Activated CD4-positive, CD25-positive, alpha-beta regulatory T cell treated with anti-CD3 and anti-CD28 coated beads, Interleukin-2, amount 50 U/mL, for 24 hours (primary cell): ENCODE results near the gene SLC35F1.
A peak's percentile ranks its signal among the peaks of the same experiment; 100 is the strongest.
"Not testable (repeated sequence)": the region's sequence is repeated elsewhere in the genome, so short reads cannot be mapped to it uniquely, and the experiment has no call there.

ENCODE experiments used
- ATAC-seq, 2 donors: fragments of 150-1000 bp; cut with Tn5 transposase; one replicate each; pipeline ENCODE4 v1.10.0; 2021; ENCODE audit warnings: mild to moderate bottlenecking in 1 of 2, moderate library complexity in 1 of 2

The SLC35F1 gene

DNA sequence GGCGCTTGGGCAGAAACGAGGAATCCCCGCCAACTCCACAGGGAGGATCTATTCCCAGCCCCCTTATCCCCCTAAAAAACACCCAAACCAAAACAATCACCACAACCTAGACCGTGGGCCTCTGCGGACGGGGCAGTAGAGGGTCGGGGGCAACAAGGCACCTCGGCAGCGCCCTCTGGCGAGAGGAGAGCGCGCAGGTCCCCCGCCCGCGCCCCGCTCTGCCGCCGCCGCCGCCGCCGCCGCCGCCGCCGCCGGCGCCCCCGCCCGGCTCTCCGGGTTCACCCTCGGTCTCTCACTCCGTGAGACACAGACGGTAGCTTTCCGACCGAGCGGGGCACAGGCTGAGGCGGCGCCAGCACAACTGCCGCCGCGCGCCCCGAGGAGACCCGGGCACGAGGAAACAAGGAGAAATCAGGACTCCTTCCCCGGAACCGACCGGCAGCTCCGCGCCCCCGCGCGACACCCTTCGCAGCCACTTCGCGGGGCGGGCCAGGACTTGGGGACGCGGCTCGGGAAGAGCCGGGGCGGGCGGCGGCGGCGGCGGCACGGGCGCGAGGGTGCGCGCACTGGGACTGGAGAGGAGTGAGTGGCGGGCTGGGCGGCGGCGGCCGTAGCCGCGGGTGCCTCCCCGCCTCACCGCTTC, at the start of gene SLC35F1:
Gene SLC35F1 (plus strand): TSS at position 307 of the 643 bp plus-strand sequence.
- ATAC-seq, result peak; percentile 42 to 58

DNA sequence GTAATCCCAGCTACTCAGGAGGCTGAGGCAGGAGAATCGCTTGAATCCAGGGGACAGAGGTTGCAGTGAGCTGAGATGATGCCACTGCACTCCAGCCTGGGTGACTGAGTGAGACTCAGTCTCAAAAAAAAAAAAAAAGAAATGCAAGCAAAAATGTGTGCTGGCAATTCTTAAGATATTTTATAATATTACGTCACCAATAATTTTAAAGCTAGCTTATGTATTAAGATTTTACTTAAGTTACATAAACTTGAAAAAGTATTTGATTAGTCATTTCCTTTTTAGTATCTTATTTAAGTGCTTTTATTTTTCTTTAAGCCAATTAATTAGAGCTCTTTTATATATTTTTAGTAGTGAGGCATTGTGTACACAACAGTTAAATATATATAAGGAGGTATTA, 48.5 kb upstream of the SLC35F1 start:
- ATAC-seq, result not testable (repeated sequence)

DNA sequence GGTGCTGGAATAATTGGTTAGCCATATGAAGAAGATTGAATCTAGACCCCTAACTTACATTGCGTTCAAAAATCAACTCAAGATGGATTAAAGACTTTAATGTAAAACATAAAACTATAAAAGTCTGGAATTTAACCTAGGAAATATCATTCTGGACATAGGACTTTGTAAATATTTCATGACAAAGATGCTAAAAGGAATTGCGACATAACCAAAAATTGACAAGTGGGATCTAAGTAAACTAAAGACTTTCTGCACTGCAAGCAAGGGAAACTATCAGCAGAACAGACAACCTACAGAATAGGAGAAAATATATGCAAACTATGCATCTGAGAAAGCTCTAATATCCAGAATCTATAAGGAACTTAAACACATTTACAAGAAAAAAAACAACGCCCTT, 45.5 kb upstream of the SLC35F1 start:
- ATAC-seq, result no peak

DNA sequence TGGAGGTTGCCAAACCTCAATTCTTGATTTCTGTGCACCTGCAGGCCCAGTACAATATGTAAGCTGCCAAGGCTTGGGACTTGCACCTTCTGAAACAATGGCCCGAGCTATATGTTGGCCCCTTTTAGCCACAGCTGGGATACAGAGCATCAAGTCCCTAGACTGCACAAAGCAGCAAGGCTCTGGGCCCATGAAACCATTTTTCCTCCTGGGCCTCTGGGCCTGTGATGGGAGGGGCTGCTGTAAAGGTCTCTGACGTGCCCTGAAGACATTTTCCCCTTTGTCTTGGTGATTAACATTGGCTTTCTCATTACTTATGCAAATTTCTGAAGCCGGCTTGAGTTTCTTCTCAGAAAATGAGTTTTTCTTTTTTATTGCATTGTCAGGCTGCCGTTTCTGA, 40.5 kb upstream of the SLC35F1 start:
- ATAC-seq, result no peak

DNA sequence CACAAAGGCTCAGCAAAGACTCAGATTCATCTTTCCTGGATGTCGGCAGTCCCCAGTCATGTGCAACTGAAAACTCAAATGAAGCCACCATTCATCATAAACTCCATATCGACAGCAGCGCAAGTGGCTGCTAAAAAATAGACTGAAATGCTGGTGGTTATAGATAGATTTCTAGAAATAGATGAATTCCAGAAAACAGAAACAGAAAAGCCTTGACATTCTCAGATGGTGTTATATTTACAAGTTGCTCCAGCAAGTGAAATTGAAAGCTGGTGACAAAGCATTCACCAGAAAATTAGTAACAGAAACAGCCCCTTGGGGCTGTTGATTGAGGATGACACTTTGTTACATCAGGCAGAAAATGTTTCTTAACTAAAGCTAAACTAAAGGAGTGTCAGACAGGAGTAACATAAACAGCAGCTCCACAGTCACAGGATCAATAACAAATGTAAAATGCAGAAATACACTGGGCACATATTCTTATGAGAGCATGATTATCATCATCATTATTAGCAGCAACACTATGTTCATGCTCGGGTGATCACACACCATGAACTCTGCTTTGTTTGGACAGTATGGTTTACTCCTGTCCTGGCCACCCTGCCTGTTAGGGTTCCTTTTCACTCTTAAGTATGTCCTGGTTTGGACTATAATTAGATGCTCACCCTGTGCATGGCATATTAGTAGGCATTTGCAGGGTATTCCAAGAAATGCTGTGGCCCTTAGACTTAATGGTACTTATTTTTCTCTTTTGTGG, 36.4 kb upstream of the SLC35F1 start:
- ATAC-seq, result peak in 1 of 2 donors; percentile 3

DNA sequence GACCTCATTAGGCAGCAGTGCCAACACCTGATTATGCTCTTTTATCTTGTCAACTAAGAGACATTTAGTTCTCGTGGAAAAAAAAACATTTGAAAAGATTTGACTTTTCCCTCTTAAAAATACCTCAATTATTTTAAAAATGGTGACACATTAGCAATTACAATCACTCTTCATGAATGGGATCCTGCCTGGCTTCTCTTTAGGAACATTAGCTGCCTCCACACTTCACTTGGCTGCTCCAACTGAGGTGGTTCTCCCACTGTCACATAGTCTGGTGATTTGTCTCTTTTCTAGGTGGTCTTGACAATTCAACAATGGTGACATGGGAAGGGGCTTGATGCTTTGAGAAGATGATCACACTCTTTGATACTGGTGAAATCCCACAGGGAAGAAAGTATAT, 26.2 kb upstream of the SLC35F1 start:
- ATAC-seq, result no peak

DNA sequence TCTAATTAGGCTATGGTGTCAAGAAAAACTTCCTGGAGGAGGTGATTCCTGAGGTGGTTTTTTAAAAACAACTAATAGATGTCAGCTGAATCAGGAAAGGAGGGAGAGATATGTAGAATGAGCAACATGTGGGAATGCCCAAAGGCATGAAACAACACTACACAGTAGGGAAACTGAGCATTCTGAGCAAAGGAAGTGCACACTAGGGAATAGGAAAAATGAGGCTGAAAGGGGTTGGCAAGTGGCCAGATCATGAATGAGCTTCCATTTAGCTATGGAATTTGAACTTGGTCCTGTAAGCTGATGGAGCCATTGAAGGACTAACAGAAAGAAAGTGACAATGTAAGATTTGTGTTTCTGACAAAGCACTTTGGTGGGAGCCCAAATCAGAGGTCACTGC, 16.9 kb upstream of the SLC35F1 start:
- ATAC-seq, result no peak

DNA sequence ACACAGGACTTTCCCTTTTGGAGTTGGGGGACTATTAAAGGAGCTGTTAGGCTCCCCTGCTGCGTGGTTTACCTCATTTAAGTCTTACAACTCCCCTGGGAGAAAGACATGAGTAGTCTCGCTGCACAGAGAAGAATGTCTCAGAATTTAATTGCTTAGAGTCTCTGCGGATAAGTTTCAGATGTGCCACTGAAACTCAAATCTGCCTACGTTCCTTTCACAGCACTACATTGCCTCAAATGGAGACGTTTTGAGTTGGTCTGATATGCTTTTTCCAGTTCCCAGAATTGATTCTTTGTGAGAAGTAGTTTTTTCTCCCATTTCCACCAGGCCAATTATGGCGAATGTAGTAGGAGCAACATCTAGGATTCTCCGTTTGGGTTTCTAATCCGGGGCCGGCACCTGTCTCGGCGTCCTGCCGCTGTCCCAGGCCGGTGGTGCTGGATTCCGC, 532 bp upstream of the SLC35F1 start:
- ATAC-seq, result no peak

DNA sequence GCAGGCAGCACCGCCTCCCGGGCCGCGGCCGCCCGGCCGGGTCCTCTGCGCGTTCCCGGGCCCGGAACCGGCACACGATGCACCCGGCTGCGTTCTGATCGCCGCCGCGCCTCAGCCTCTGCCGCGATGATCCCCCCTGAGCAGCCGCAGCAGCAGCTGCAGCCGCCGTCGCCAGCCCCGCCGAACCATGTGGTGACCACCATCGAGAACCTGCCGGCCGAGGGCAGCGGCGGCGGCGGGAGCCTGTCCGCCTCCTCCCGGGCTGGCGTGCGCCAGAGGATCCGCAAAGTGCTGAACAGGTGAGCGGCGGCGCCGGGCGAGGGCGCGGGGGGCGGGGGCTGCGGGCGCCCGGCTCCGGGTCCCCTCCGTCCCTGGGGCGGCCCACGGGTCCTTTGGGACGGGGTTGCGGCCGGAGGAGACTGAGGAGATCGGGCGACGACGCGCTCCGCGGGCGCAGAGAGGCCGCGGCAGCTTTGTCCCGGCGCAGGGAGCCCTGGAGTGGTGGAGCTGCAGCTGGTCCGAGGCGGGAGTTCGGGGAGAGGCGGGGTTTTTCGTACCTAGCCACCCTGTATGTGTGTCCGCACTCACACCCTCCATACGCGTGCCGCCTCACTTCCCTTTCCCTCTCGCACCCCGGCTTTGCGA, 659 bp downstream of the SLC35F1 start:
- no peak for ATAC-seq

DNA sequence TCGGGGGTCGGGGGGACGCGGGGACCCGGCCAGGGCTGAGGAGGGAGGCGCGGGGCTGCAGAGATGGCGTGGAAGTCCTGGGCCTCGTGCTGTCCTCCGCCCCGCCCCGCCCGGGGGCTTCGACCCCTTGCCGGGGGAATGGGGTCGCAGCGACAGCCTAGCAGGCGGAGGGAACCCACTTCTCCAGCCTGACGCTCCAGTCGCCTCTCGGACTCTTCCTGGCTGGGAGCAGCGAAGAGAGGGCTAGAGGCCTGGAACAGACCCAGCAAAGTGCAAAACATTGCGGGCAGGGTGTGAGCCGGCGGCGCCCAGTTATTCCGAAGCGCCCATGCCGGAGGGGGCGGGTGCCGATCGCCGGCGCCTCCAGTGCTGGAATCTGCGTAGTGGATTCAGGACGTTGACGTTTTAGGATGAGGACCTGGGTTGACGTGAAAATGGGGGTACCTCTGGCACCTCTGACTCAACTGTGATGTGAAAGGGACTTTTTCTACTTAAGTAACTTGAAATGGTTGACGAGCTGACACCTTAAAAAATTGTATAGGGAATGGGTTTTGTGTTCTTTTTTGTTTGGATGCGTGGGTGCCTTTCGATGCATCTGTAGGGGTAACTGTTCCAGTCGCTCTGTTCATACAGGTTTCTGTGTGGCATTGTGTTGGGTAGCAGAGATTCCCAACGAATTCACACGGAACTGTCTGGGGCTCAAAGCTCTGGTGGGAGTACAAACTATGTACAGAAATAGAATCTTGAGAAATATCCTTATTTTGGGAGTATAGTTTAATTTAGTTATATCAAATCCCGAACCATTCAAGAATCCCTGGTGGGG, 1.4 kb downstream of the SLC35F1 start:
- no peak for ATAC-seq

DNA sequence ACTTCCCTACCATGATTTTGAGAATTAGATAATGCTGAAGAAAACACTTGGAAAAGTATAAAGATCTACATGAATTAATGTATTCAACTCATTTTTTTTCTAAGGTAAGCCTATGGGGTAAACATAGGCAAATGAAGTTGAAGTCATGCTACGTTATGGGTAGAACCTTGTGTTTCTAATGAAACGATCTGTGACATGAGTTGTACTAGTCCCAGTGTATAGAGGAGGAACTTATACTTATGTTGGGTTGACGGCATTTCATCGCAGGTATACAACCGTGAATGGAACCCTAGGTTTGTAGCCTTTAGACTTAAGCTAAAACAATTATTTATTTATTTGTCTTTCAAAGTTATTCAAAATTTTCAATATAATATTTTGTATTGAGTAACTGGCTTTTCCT, 2.6 kb downstream of the SLC35F1 start:
- ATAC-seq, result no peak

DNA sequence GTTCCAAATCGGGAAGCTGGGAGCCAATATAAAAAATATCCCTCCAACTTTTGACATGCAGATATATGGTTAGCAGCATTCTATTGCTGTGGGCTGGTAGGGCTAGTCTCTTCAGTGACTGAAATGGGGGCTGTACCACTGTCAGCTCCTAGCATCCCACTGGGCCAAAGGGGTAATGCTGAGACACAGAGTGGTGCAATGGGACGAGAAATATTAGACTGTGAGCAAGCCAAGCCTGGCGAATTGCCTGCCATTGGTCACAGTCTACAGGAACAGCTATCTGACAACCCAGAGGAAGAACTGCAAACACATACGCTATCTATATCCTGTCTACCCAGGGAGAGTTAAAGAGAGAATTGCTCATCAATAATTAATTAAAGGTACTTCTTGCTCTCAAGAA, 3.5 kb downstream of the SLC35F1 start:
- ATAC-seq, result no peak

DNA sequence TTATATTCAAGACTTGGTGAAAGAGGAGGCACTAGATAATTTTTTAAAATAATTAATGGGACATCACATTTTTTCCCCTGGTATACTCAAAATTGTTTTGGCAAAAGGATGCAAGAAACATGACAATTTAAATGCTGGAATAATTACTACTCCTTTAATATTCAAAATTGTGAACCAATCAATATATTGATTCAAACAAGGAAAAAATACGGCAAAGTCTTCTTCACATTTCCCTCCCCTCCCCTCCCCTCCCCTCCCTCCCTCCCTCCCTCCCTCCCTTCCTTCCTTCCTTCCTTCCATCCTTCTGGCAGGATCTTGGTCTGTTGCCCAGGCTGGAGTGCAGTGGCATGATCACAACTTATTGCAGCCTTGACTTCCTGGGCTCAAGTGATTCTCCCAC, 4.1 kb downstream of the SLC35F1 start:
- ATAC-seq, result no peak

DNA sequence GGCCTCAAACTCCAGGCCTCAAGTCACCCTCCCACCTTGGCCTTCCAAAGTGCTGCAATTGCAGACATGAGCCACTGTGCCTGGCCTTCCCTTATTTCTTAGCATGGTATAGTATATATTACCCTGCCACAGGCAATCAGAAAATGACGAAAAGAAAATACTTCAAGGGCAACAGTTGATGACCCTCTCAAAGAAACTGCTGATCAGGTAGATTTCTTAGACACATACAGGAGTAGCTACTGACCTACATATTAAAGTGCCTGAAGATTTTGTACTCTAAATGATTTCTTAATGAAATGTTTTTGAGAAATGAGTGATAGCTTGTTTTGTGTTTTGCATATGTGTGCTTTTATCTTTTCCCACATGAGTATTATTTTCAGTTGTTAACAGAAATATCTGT, 4.6 kb downstream of the SLC35F1 start:
- ATAC-seq, result no peak

DNA sequence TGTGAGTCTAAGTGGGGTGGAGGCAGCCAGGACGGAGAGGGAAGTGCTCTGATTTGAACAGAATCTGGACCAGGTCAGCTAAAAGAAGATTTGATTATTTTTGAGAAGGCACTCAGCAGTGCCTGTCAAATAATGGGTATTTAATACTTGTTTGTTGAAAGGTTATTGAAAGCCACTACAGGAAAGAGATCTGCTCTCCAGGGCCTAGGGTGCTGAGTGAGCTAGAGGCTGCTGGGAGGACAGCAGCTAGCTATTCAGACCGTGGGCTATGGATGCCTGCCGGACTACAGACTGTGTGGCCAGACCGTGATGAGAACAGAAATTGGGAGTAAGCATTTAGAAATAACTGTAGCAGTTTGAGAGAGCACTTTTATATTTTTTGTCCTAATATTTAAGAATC, 8.8 kb downstream of the SLC35F1 start:
- ATAC-seq, result no peak

DNA sequence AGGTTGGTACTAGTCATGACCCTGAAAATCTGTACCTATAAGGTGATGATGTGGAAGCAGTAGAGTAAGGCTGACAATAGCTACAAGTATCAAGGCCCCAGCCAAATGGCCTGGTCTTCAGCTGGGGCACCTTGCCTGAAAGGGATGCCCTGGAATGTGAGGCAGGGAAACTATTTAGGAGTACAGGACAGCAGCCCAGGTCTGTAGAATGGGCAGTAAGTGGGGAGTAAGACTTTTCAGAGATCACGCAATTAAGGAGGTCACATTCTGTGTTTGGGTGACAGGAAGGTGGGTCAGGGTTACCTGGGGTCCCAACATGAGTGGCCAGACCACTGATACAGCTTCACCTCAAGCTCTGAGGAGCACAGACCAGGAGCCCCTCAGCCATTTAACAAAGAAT, 9.4 kb downstream of the SLC35F1 start:
- ATAC-seq, result no peak

DNA sequence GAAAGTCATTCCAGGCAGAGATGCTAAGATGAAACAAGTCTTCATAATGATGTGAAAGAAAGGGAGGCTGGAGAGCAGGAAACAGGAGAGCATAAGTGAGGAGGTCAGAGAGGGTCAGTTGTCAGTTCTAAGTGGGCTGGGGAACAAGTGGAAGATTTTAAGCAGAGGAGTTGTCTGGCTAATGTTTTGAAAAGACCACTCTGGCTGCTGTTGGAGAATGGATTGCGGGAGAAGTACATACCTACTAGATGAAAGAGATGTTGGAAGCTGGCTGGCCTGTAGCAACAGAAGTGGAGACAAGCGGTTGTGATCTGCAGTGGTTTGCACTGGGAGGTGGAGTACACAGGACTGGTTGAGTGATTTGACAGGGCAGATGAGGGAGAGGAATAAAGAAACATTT, 10.1 kb downstream of the SLC35F1 start:
- no peak for ATAC-seq

DNA sequence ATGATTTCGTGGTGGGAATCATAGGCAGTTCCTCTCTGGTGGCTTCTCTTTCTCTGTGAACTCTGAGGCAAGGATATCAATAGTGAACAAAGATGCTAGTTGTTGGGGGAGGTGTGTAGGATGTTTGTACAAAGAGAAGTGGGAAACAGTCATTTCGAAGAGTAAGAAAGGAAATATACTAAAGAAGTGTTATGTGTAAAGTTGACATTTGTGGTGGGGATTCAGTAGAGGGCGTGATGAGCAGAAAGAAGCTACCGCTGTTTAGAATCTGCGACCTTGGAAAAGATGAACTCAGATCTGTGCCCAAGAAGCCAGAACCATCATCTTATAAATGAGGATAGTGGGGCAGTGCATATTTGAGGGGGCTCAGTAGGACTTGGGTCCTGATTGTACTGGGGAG, 11.4 kb downstream of the SLC35F1 start:
- no peak for ATAC-seq

DNA sequence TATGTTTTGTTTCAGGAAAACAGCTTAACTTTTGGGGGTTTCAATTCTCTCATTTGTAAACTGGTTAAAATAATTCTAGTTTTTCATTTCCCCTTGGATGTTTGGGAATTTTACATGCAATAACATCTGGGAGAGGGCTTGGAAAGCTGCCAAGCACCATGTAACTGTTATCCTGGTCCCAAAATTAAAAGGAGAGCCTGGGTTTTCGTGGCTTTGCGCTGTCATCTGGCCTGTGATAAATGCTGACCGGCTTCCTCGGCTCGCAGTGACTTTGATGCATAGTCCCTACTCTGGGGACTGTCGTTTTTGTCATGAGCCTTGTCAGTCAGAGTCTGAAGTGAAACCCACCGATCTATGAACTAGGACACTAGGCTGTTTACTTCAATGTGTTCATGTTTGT, 12.2 kb downstream of the SLC35F1 start:
- ATAC-seq, result no peak

DNA sequence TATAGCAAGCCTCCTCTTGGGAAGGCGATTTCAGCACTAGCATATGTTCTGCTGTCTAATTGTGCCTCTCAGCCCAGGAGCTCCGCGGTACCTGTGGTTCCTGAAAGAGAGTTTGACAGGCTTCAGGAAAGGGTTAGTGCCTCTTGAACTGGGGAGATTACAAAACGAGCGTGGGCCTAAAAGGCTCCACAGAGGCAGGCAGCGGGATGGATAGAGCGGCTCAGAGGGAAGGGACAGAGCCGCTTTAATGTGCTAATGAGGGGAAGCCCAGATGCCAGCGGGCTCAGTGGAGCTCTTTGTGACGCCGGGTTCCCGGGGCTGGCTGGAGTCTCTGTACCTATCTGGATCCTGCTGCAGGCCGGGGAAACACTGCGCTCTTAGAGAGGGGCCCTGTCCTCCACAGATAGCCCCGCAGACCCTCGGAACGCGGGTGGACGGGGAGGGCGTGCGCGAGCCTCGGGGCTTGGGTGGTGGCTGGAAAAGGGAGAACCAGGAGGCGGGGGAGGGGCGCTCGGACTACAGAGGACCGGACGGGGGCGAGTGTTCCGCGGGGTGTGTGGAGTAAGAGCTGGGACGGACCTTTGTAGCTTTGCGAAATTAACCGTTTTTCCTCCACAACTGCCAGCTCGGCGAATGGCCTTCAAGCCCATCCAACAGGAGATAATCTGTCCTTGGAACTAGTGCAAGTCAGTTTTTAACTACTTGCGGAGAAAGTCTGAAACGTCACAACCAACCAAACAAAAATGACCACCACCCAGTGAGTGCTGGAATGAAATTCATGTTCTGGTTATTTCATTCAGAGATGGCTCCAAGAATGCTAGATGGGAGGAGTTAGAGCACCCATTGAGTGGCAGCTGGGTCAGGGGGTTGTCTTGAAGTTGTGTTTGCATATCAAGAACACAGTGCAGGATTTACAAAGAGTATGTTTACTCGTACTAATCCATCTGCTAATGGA, 13.0 kb downstream of the SLC35F1 start:
- ATAC-seq, result peak; percentile 17 to 25

DNA sequence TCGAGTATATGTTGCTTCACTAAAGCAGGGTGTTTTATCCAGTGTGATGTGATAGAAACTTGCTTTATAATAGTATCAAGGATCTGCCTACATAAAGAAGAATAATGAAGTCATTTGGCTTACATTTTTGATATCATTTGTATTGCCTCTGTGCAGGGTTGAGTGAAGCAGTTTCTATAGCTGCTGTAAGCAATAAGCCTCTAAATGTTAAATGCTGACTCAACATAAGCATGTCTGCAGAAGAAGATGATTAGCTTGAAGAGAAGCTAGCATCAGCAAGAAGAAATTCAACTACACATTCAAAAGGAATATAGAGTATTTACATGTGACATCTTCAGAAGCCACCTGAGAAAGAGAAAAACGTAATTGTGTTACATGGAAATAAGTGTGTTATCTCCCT, 17.6 kb downstream of the SLC35F1 start:
- ATAC-seq, result no peak

DNA sequence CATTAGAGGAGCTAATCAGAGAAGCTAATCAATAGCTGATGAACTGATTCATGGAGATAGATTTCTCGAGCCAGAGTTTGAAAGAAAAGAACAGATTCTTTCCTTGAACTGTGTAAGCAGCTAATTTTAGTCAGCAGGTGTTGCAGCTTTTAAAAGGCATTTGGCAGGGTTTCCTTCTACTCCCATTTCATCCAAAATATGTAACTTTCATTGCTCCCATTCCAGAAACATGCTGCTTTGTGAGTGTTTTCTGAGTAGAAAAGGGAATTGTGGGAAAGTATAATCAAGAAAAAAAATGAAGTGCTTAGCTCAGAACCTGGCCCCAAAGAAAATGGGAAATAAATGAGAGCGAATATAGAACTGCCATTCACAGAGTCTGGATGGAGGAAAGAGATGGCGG, 20.8 kb downstream of the SLC35F1 start:
- no peak for ATAC-seq
